MCF 10A (cell line): ENCODE results near the gene EXOC7. TPM values are rescaled to one million over a fixed set of nuclear protein-coding genes. Genes with fewer than 3 reads are reported as not detected.

Experiments
- BruUV-seq: library from RNA; stranded (reverse); fragments of 400-500 nt; replicated peaks from 2 replicates; lab custom pipeline; 2021; lab: Mats Ljungman, UMichigan
- CTCF ChIA-PET: fragments of 300-600 bp; sonication (Branson Sonifier 250); formaldehyde crosslinking; extraction: SDS; loops from one replicate; lab custom pipeline; 2021; ENCODE audit warnings: antibody characterized with exemption, inconsistent platforms; lab: Yijun Ruan, JAX
- POLR2A ChIA-PET: fragments of 300-600, 350-650 bp; sonication (Branson Sonifier 250); formaldehyde crosslinking; extraction: SDS; loops from one replicate; lab custom pipeline; 2020; ENCODE audit warnings: antibody characterized with exemption, inconsistent platforms; lab: Yijun Ruan, JAX
- DNase-seq: peaks from one replicate; pipeline ENCODE4 v3.0.0-alpha.2; 2018; ENCODE audit not compliant: unreplicated experiment
- H3K27ac Mint-ChIP-seq: one replicate; pipeline ENCODE4 v1.8.0; 2022; ENCODE audit warnings: mild to moderate bottlenecking, low read depth, mixed read lengths; ENCODE audit not compliant: unreplicated experiment
- H3K27me3 Mint-ChIP-seq: one replicate; pipeline ENCODE4 v1.8.0; 2022; ENCODE audit warnings: mixed read lengths; ENCODE audit not compliant: insufficient read depth, unreplicated experiment
- H3K36me3 Mint-ChIP-seq: one replicate; pipeline ENCODE4 v1.8.0; 2022; ENCODE audit warnings: mild to moderate bottlenecking, moderate library complexity, mixed read lengths; ENCODE audit not compliant: insufficient read depth, unreplicated experiment
- H3K4me1 Mint-ChIP-seq: one replicate; pipeline ENCODE4 v1.8.0; 2022; ENCODE audit warnings: mixed read lengths; ENCODE audit not compliant: insufficient read depth, unreplicated experiment
- H3K4me3 Mint-ChIP-seq: one replicate; pipeline ENCODE4 v1.8.0; 2022; ENCODE audit warnings: mild to moderate bottlenecking, moderate library complexity, mixed read lengths; ENCODE audit not compliant: unreplicated experiment
- H3K9me3 Mint-ChIP-seq: one replicate; pipeline ENCODE4 v1.8.0; 2022; ENCODE audit warnings: mixed read lengths; ENCODE audit not compliant: unreplicated experiment
- intact Hi-C: fragments of 100-400 bp; cut with micrococcal nuclease; formaldehyde crosslinking; loops from 2 replicates; pipeline ENCODE4 v1.14.1; 2022
- total RNA-seq: library from RNA; stranded (reverse); gene quantifications from 2 replicates; pipeline ENCODE4 v1.2.3, GENCODE V29; 2022
- TF ChIP-seq, protein P1 (sequence below): fragments of 200-600 bp; IDR thresholded peaks from one replicate; pipeline ENCODE4 v1.8.0; 2022; ENCODE audit warnings: antibody characterized with exemption, mild to moderate bottlenecking; ENCODE audit not compliant: unreplicated experiment

EXOC7 gene
- total RNA-seq, 1 experiment from 2014 or later: 80.8 TPM

DNA sequence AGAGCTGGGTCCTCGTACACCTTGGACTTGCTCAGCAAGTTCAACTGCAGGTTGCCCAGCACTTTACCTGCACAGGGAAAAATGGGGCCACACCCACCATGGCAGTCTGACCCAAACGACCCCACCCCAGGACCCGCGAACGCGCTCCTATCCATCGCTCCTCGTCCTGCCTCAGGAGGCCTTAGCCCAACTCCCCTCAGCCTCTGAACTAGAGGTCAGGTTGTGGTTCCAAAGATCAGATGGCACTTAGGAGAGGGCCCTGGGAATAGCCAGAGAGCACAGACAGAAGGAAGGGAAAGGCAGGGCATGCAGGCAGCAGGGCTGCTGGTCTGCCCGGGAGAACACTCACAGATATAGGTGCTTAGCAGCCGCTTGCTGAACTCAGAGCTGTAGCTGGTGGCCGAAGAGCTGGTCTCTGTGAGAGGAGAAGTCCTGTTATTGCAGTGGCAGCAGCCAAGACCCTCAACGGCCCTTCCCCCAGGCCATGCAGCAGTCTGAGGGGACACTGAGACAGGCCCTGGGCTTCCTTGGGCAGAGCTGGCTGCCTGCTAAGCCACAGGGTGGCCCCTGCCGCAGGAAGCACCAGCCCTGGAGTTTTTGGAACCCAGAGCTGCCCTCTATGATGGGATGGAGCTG, 17.7 kb downstream of the EXOC7 start:
- DNase-seq: no peak
- H3K27me3 Mint-ChIP-seq: no peaks in the 10 kb centered on the region
- peaks cover 32% of the 10 kb centered on the region for H3K36me3 Mint-ChIP-seq
- intact Hi-C loops: no loop called here
- ChIA-PET POLR2A (no interaction called here), CTCF (interaction anchor here (0.7 kb wide), 1 partner anchor 288 kb away, joined by 3 read pairs; no protein-coding TSS in a partner anchor)
- BruUV-seq: no TSS peak
- no peaks in the 10 kb centered on the region for H3K4me1 Mint-ChIP-seq
- H3K27ac Mint-ChIP-seq: no peak overlapping the region
- TF ChIP-seq, protein P1, sequence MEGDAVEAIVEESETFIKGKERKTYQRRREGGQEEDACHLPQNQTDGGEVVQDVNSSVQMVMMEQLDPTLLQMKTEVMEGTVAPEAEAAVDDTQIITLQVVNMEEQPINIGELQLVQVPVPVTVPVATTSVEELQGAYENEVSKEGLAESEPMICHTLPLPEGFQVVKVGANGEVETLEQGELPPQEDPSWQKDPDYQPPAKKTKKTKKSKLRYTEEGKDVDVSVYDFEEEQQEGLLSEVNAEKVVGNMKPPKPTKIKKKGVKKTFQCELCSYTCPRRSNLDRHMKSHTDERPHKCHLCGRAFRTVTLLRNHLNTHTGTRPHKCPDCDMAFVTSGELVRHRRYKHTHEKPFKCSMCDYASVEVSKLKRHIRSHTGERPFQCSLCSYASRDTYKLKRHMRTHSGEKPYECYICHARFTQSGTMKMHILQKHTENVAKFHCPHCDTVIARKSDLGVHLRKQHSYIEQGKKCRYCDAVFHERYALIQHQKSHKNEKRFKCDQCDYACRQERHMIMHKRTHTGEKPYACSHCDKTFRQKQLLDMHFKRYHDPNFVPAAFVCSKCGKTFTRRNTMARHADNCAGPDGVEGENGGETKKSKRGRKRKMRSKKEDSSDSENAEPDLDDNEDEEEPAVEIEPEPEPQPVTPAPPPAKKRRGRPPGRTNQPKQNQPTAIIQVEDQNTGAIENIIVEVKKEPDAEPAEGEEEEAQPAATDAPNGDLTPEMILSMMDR: no peak
- H3K4me3 Mint-ChIP-seq: no peak overlapping the region
- no peaks in the 10 kb centered on the region for H3K9me3 Mint-ChIP-seq

DNA sequence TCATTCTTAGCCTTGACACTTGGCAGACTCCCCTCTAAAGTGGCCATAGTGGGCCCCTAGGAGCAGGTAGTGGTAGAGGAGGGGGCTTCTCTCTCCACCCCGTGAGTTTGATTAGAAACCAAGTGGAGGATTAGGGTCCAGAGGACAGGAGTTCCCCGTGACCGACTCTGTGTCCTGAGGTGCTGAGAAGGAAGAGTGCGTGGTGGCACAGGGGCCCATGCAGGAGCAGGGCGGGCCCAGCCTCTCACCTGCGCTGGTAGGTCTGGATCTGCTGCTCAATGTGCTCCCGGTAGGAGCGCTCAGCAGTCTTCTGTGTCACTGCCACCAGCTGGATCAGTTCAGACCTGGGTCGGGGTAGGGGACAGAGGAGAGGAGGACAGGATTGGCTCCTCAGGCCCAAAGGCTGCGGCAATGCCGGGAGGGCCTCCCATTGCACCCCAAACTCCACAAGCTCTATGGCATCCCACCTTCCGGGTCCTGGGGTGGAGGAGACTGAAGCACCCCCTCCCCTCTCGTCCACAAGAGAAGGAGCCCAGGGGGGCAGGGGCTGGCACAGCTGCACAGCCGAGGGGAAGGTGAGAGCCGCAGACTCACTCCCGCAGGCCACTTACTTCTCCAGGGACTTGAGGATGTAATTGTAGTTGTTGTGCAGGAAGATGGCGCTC, 18.4 kb downstream of the EXOC7 start:
- no peaks in the 10 kb centered on the region for H3K27me3 Mint-ChIP-seq
- no peak overlapping the region for H3K27ac Mint-ChIP-seq
- no peak for DNase-seq
- H3K4me1 Mint-ChIP-seq: no peaks in the 10 kb centered on the region
- no peaks in the 10 kb centered on the region for H3K9me3 Mint-ChIP-seq
- POLR2A ChIA-PET: no interaction called here
- intact Hi-C loops: no loop called here
- peaks cover 32% of the 10 kb centered on the region for H3K36me3 Mint-ChIP-seq
- no peak overlapping the region for H3K4me3 Mint-ChIP-seq
- BruUV-seq: no TSS peak
- CTCF ChIA-PET: interaction anchor here (0.6 kb wide), 1 partner anchor 208 kb away, joined by 4 read pairs; no protein-coding TSS in a partner anchor
- TF ChIP-seq, protein P1: no peak

DNA sequence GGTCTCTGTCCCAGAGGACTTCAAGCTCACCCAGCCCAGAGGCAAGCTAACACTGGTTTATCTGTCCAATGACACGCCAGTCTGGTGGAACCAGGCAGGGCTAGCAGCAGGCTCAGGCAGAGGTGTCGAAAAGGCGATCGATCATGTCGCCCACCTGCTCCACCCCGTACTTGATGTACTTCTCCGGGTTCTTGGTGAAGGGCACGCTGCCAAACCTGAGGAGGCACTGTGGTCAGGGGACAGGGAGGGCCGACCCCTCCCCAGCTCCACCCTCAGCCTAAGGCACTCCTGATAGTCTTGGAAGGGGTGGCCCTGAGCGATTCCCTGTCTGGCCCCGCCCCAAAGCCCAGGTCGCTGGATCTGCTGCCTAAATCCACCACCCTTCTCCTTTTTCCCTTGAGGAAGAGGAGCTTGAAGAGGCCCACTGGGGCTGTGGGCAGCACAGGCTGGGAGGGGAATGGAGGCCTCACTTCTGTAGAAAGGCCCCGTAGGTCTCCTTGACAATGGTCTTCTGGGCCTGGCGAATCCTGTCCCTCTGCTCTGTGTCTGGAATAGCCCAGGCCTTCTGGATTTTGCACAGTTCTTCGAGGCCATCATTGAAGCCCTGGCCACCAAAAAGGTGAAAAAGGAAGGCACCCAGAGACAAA, 19.9 kb downstream of the EXOC7 start:
- intact Hi-C loops: no loop called here
- H3K27ac Mint-ChIP-seq: peak overlapping the region; percentile 4
- H3K36me3 Mint-ChIP-seq: peaks cover 23% of the 10 kb centered on the region
- no peaks in the 10 kb centered on the region for H3K9me3 Mint-ChIP-seq
- TF ChIP-seq, protein P1: no peak
- no peaks in the 10 kb centered on the region for H3K4me1 Mint-ChIP-seq
- POLR2A ChIA-PET: interaction anchor here (0.6 kb wide), 1 partner anchor 41 kb away, joined by 3 read pairs; no protein-coding TSS in a partner anchor
- no peak overlapping the region for H3K4me3 Mint-ChIP-seq
- BruUV-seq: no TSS peak
- no peak for DNase-seq
- peaks cover 10% of the 10 kb centered on the region for H3K27me3 Mint-ChIP-seq
- CTCF ChIA-PET: interaction anchor here (1.0 kb wide), 1 partner anchor 196 kb away, joined by 3 read pairs; no protein-coding TSS in a partner anchor
